MM.1S (cell line): Measurements from ENCODE around the gene PCDHA7.

Source experiments
- DNase-seq: peaks from one replicate; pipeline ENCODE4 v3.0.0-alpha.2; 2015
- H2AFZ ChIP-seq: fragments of 300-600 bp; sonication (generic); 2 replicates; pipeline ENCODE4 v1.6.0; 2016; ENCODE audit warnings: antibody characterized with exemption, low read length
- H3F3A ChIP-seq: fragments of 300-600 bp; sonication (generic); 2 replicates; pipeline ENCODE4 v1.6.1; 2016; ENCODE audit warnings: mild to moderate bottlenecking, antibody characterized with exemption, low read length, moderate library complexity, mixed read lengths; ENCODE audit not compliant: insufficient read depth
- H3K27ac ChIP-seq: fragments of 300-600 bp; sonication (generic); 2 replicates; pipeline ENCODE4 v1.5.1; 2016; ENCODE audit warnings: mild to moderate bottlenecking, low read length
- H3K27me3 ChIP-seq: fragments of 300-600 bp; sonication (generic); replicated peaks from 2 replicates; pipeline ENCODE4 v1.6.0; 2016; ENCODE audit warnings: low read length; ENCODE audit not compliant: insufficient read depth
- H3K36me3 ChIP-seq: fragments of 300-600 bp; sonication (generic); replicated peaks from 2 replicates; pipeline ENCODE4 v1.6.1; 2016; ENCODE audit warnings: mild to moderate bottlenecking, low read length, mixed read lengths; ENCODE audit not compliant: insufficient read depth
- H3K4me1 ChIP-seq: fragments of 300-600 bp; sonication (generic); 2 replicates; pipeline ENCODE4 v1.6.1; 2016; ENCODE audit warnings: low read length, mixed read lengths
- H3K4me2 ChIP-seq: fragments of 300-600 bp; sonication (generic); 2 replicates; pipeline ENCODE4 v1.6.0; 2016; ENCODE audit warnings: low read depth, low read length
- H3K4me3 ChIP-seq: fragments of 300-600 bp; sonication (generic); 2 replicates; pipeline ENCODE4 v1.5.1; 2016; ENCODE audit warnings: low read length, mixed read lengths
- H3K79me2 ChIP-seq: fragments of 300-600 bp; sonication (generic); 2 replicates; pipeline ENCODE4 v1.6.1; 2016; ENCODE audit warnings: mixed run types, low read length, mixed read lengths
- H3K9ac ChIP-seq: fragments of 300-600 bp; sonication (generic); 2 replicates; pipeline ENCODE4 v1.6.1; 2016; ENCODE audit warnings: low read length, mixed read lengths
- H3K9me2 ChIP-seq: fragments of 300-600 bp; sonication (generic); replicated peaks from 2 replicates; pipeline ENCODE4 v1.6.1; 2016; ENCODE audit warnings: mild to moderate bottlenecking, low read length, mixed read lengths; ENCODE audit not compliant: insufficient read depth
- H3K9me3 ChIP-seq: fragments of 300-600 bp; sonication (generic); replicated peaks from 2 replicates; pipeline ENCODE4 v1.6.1; 2016; ENCODE audit warnings: mild to moderate bottlenecking, low read length, mixed read lengths; ENCODE audit not compliant: insufficient read depth
- H4K20me1 ChIP-seq: fragments of 300-600 bp; sonication (generic); 2 replicates; pipeline ENCODE4 v1.6.1; 2016; ENCODE audit warnings: mild to moderate bottlenecking, low read length, moderate library complexity, mixed read lengths; ENCODE audit not compliant: insufficient read depth
- CTCF ChIP-seq: fragments of 300-600 bp; sonication (generic); IDR thresholded peaks from 2 replicates; pipeline ENCODE4 v1.5.1; 2016; ENCODE audit warnings: antibody characterized with exemption, low read length, mixed read lengths
- EZH2 ChIP-seq: fragments of 300-600 bp; sonication (generic); optimal IDR thresholded peaks from 2 replicates; pipeline ENCODE3; 2017; ENCODE audit warnings: low read depth, mild to moderate bottlenecking, antibody characterized with exemption, low read length, mixed read lengths
- EZH2phosphoT487 ChIP-seq: fragments of 300-600 bp; sonication (generic); IDR thresholded peaks from 2 replicates; pipeline ENCODE4 v1.6.1; 2018; ENCODE audit warnings: antibody characterized with exemption, low read length

Gene PCDHA7

DNA sequence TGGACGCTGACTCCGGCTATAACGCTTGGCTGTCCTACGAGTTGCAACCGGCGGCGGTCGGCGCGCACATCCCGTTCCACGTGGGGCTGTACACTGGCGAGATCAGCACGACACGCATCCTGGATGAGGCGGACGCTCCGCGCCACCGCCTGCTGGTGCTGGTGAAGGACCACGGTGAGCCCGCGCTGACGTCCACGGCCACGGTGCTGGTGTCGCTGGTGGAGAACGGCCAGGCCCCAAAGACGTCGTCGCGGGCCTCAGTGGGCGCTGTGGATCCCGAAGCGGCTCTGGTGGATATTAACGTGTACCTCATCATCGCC is 43.2 kb downstream of the PCDHA7 start:
- H3K9me2 ChIP-seq = no peaks in the 10 kb centered on the region
- no peak overlapping the region for H3K27ac ChIP-seq
- H3K9me3 ChIP-seq = no peaks in the 10 kb centered on the region
- H3K36me3 ChIP-seq = no peaks in the 10 kb centered on the region
- no peak for DNase-seq
- H2AFZ ChIP-seq = no peak overlapping the region
- H3K9ac ChIP-seq = no peak overlapping the region
- no peak for TF ChIP-seq CTCF
- no peak for TF ChIP-seq EZH2phosphoT487
- TF ChIP-seq EZH2 = no peak
- no peaks in the 10 kb centered on the region for H3K79me2 ChIP-seq
- H3F3A ChIP-seq = no peaks in the 10 kb centered on the region
- H3K4me3 ChIP-seq = no peak overlapping the region
- no peaks in the 10 kb centered on the region for H3K27me3 ChIP-seq
- no peaks in the 10 kb centered on the region for H3K4me1 ChIP-seq
- no peaks in the 10 kb centered on the region for H4K20me1 ChIP-seq
- H3K4me2 ChIP-seq = no peak overlapping the region

- no peaks in the 10 kb centered on the region for H3F3A ChIP-seq
- H4K20me1 ChIP-seq = no peaks in the 10 kb centered on the region
- H3K27ac ChIP-seq = no peak within 1 kb of the TSS
- no peak within 1 kb of the TSS for H3K4me2 ChIP-seq
- no peaks in the 10 kb centered on the region for H3K4me1 ChIP-seq
- H3K27me3 ChIP-seq = no peaks in the 10 kb centered on the region
- no peak within 1 kb of the TSS for H3K9ac ChIP-seq
- H2AFZ ChIP-seq = no peak within 1 kb of the TSS
- DNase-seq = no peak
- H3K9me3 ChIP-seq = no peaks in the 10 kb centered on the region
- H3K36me3 ChIP-seq = no peaks in the 10 kb centered on the region
- H3K79me2 ChIP-seq = no peaks in the 10 kb centered on the region
- no peaks in the 10 kb centered on the region for H3K9me2 ChIP-seq
- H3K4me3 ChIP-seq = no peak within 1 kb of the TSS
- TF ChIP-seq EZH2phosphoT487 = no peak
- TF ChIP-seq CTCF = no peak
- no peak for TF ChIP-seq EZH2
Measured at GRCh38 chr5:140881889-140882590, 48.0 kb downstream of the PCDHA7 start, which contains the start of gene PCDHA13. TSS of gene PCDHA13 (plus strand) at chr5:140882124. CDS start at chr5:140882269, 145 bp downstream.

GRCh38 chr5:140882591-140882899 is 48.5 kb downstream of the PCDHA7 start:
- Histone ChIP-seq H3K9ac (no peak overlapping the region), H3K36me3 (no peaks in the 10 kb centered on the region), H3K9me2 (no peaks in the 10 kb centered on the region), H3K4me3 (no peak overlapping the region), H3F3A (no peaks in the 10 kb centered on the region), H3K79me2 (no peaks in the 10 kb centered on the region), H3K27ac (no peak overlapping the region), H2AFZ (no peak overlapping the region), H3K4me2 (no peak overlapping the region), H3K9me3 (no peaks in the 10 kb centered on the region), H3K4me1 (no peaks in the 10 kb centered on the region), H4K20me1 (no peaks in the 10 kb centered on the region), H3K27me3 (no peaks in the 10 kb centered on the region)
- no peak for DNase-seq
- TF ChIP-seq EZH2 (no peak), EZH2phosphoT487 (no peak), CTCF (no peak)
